GM12878 (cell line): Measurements from ENCODE around the gene MOGAT2.

ENCODE experiments used
- CHD2 ChIP-seq: IDR thresholded peaks from 2 replicates; pipeline ENCODE4 v1.6.1; 2011; ENCODE audit warnings: low read depth, low read length, improper control_type of control experiment, borderline replicate concordance
- CREM ChIP-seq: IDR thresholded peaks from 2 replicates; pipeline ENCODE4 v1.6.1; 2014; ENCODE audit warnings: antibody characterized with exemption, low read depth
- EZH2 ChIP-seq: IDR thresholded peaks from 2 replicates; pipeline ENCODE4 v1.6.1; 2012; ENCODE audit warnings: low read depth, mild to moderate bottlenecking, control low read depth, inconsistent platforms, low read length, borderline replicate concordance; ENCODE audit not compliant: control insufficient read depth
- HCFC1 ChIP-seq: fragments of 150-350 bp; IDR thresholded peaks from 2 replicates; pipeline ENCODE4 v1.6.1; 2014; ENCODE audit warnings: low read length
- HDAC2 ChIP-seq: fragments of 200-600 bp; sonication (generic); IDR thresholded peaks from 2 replicates; pipeline ENCODE4 v1.6.1; 2017
- HDAC6 ChIP-seq: fragments of 200-600 bp; sonication (generic); IDR thresholded peaks from one replicate; pipeline ENCODE4 v1.8.0; 2017; ENCODE audit warnings: antibody characterized with exemption; ENCODE audit not compliant: unreplicated experiment
- JUND ChIP-seq: IDR thresholded peaks from 2 replicates; pipeline ENCODE4 v1.6.1; 2012; ENCODE audit warnings: low read depth, mild to moderate bottlenecking, low read length, improper control_type of control experiment, moderate library complexity
- KLF5 ChIP-seq: fragments of 450-650 bp; IDR thresholded peaks from 2 replicates; pipeline ENCODE4 v1.6.1; 2014; ENCODE audit warnings: mild to moderate bottlenecking; ENCODE audit not compliant: partially characterized antibody
- POLR2A ChIP-seq: IDR thresholded peaks from 2 replicates; pipeline ENCODE4 v1.6.1; 2011; ENCODE audit warnings: low read depth, mild to moderate bottlenecking, low read length
- POLR2AphosphoS5 ChIP-seq: IDR thresholded peaks from 2 replicates; pipeline ENCODE4 v1.6.1; 2011; ENCODE audit warnings: mild to moderate bottlenecking, low read length, inconsistent platforms

DNA sequence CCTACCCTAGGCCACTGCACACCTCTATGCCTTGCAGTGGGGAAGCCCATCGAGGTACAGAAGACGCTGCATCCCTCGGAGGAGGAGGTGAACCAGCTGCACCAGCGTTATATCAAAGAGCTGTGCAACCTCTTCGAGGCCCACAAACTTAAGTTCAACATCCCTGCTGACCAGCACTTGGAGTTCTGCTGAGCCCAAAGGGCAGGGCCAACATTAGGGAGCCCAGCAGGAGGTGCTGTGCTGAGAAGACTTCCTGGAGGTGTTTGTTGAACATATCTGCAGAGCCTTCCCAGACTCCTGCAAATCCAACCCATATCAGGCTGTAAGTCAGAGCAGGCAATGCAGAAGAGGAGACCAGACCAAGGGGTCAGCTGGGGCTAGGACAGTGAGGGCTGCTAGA is 13.5 kb downstream of the MOGAT2 start:
- no peak for TF ChIP-seq POLR2AphosphoS5
- no peak for TF ChIP-seq KLF5
- no peak for TF ChIP-seq JUND
- TF ChIP-seq EZH2 = no peak
- TF ChIP-seq CREM = no peak
- TF ChIP-seq POLR2A = no peak
- no peak for TF ChIP-seq HDAC6
- no peak for TF ChIP-seq HCFC1
- TF ChIP-seq HDAC2 = no peak
- no peak for TF ChIP-seq CHD2
